Vagina (tissue), 2 donors: ENCODE measurements around the gene ZNF211. TPM values are rescaled to one million over a fixed set of nuclear protein-coding genes. Genes with fewer than 3 reads are reported as not detected.

Source experiments
- DNase-seq, 2 donors: peaks; one replicate each; pipeline ENCODE4 v3.0.0-alpha.2; 2017; ENCODE audit errors: extremely low spot score in 2 of 2
- H3K27ac ChIP-seq: fragments of 200-600 bp; sonication (generic); one replicate; pipeline ENCODE4 v1.5.1; 2019
- H3K27me3 ChIP-seq: fragments of 200-600 bp; sonication (generic); one replicate; pipeline ENCODE4 v1.5.1; 2019
- H3K36me3 ChIP-seq, 2 donors: fragments of 200-600 bp; sonication (generic); one replicate each; pipeline ENCODE4 v1.5.1; 2017 to 2019
- H3K4me1 ChIP-seq: fragments of 200-600 bp; sonication (generic); one replicate; pipeline ENCODE4 v1.5.1; 2019
- H3K4me3 ChIP-seq, 2 donors: fragments of 200-600 bp; sonication (generic); 1 replicate in 1 of 2; 2 replicates in 1 of 2; pipeline ENCODE4 v1.5.1; 2016 to 2019
- H3K9me3 ChIP-seq: fragments of 200-600 bp; sonication (generic); one replicate; pipeline ENCODE4 v1.5.1; 2019
- POLR2A ChIP-seq, 2 donors: fragments of 450-650 bp; IDR thresholded peaks; one replicate each; pipeline ENCODE4 v1.6.1; 2017; ENCODE audit warnings: antibody characterized with exemption in 2 of 2, mild to moderate bottlenecking in 2 of 2, moderate library complexity in 2 of 2
- POLR2AphosphoS5 ChIP-seq, 2 donors: sonication (generic); formaldehyde crosslinking; IDR thresholded peaks; one replicate each; pipeline ENCODE4 v1.9.0; 2017; ENCODE audit warnings: antibody characterized with exemption in 2 of 2, mild to moderate bottlenecking in 2 of 2, low read depth in 1 of 2; ENCODE audit not compliant: insufficient read depth in 1 of 2
- intact Hi-C: fragments of 100-400 bp; cut with DNase I; formaldehyde crosslinking; loops from one replicate; pipeline ENCODE4 v1.15.1; 2023
- total RNA-seq: library from RNA; depleted of rRNA; stranded (reverse); fragments of >200 nt; gene quantifications from one replicate; pipeline ENCODE4 v1.2.3, GENCODE V29; 2016
- TF ChIP-seq, protein P1 (sequence below), 3 experiments: fragments of 450-650 bp in 2 of 3; fragments of 200-600 bp in 1 of 3; sonication (generic) in 1 of 3; IDR thresholded peaks; one replicate each; pipeline ENCODE4 v1.5.1; 2017 to 2019; ENCODE audit warnings: antibody characterized with exemption in 3 of 3, mild to moderate bottlenecking in 2 of 3, moderate library complexity in 2 of 3

The ZNF211 gene
- total RNA-seq, 1 donor from 2014 or later: 7.1 TPM

DNA sequence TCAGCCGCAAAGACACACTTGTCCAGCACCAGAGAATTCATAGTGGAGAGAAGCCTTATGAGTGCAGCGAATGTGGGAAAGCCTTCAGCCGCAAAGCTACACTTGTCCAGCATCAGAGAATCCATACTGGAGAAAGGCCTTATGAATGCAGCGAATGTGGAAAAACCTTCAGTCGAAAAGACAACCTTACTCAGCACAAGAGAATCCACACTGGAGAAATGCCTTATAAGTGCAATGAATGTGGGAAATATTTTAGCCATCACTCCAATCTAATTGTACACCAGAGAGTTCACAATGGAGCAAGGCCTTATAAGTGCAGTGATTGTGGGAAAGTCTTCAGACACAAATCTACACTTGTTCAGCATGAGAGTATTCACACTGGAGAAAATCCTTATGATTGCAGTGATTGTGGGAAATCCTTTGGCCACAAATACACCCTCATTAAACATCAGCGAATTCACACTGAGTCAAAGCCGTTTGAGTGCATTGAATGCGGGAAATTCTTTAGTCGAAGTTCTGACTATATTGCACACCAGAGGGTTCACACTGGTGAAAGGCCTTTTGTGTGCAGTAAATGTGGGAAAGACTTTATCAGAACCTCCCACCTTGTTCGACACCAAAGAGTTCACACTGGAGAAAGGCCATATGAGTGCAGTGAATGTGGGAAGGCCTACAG is 12.2 kb upstream of the ZNF211 start:
- Histone ChIP-seq H3K27me3 (no peaks in the 10 kb centered on the region), H3K4me3 (no peak overlapping the region), H3K9me3 (peaks cover 85% of the 10 kb centered on the region), H3K36me3 (peaks cover 17 to 86% of the 10 kb centered on the region in 2 donors), H3K27ac (no peak overlapping the region), H3K4me1 (no peaks in the 10 kb centered on the region)
- intact Hi-C loops: no loop called here
- TF ChIP-seq, protein P1, sequence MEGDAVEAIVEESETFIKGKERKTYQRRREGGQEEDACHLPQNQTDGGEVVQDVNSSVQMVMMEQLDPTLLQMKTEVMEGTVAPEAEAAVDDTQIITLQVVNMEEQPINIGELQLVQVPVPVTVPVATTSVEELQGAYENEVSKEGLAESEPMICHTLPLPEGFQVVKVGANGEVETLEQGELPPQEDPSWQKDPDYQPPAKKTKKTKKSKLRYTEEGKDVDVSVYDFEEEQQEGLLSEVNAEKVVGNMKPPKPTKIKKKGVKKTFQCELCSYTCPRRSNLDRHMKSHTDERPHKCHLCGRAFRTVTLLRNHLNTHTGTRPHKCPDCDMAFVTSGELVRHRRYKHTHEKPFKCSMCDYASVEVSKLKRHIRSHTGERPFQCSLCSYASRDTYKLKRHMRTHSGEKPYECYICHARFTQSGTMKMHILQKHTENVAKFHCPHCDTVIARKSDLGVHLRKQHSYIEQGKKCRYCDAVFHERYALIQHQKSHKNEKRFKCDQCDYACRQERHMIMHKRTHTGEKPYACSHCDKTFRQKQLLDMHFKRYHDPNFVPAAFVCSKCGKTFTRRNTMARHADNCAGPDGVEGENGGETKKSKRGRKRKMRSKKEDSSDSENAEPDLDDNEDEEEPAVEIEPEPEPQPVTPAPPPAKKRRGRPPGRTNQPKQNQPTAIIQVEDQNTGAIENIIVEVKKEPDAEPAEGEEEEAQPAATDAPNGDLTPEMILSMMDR (IDR thresholded peaks at IDR 0.05): no peak
- TF ChIP-seq POLR2AphosphoS5 (IDR thresholded peaks at IDR 0.05; ENCODE audit: insufficient read depth in 1 of 2, low read depth in 1 of 2) (no peak), POLR2A (IDR thresholded peaks at IDR 0.05) (no peak)
- DNase-seq: peak in 1 of 2 donors; percentile 16

DNA sequence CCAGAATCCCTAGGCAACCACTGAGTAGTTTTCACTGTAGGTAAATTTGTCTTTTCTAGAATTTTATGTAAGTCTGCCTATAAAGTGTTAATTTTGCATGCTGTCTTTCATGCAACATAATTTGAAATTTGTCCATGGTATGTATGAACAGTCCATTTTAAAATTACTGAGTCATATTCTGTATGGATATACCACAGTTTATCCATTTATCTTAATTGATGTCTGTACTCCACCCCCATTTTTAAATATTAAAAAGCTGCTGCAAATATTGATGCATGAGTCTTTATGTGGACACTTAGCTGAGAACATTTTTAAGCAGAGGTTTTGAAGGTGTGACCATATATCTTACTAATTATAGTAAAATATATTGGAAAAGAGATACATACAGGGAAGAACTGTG is 9.9 kb upstream of the ZNF211 start:
- Histone ChIP-seq H3K4me3 (no peak overlapping the region), H3K27me3 (no peaks in the 10 kb centered on the region), H3K27ac (no peak overlapping the region), H3K4me1 (no peaks in the 10 kb centered on the region), H3K36me3 (peaks cover 12 to 63% of the 10 kb centered on the region in 2 donors), H3K9me3 (peaks cover 68% of the 10 kb centered on the region)
- no peak for DNase-seq
- intact Hi-C loops: no loop called here
- TF ChIP-seq, protein P1 (IDR thresholded peaks at IDR 0.05): no peak
- no peak for TF ChIP-seq POLR2AphosphoS5 (IDR thresholded peaks at IDR 0.05; ENCODE audit: insufficient read depth in 1 of 2, low read depth in 1 of 2)
- TF ChIP-seq POLR2A (IDR thresholded peaks at IDR 0.05): no peak

DNA sequence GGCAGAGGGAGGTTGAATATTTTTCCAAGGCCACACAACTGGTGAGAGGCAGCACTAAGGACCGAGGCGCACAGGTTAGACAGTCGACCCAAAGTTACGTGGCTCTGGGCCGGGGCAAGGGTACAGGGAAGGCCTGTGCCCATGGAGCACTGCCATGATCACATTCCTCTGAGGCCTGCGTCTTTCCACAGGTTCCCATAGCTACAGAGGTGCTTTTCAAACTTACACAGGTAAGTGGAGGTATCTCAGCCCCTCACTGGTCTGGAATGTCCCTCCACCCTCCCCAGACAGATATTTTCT is 814 bp downstream of the ZNF211 start:
- no peak for TF ChIP-seq POLR2A (IDR thresholded peaks at IDR 0.05)
- TF ChIP-seq, protein P1 (IDR thresholded peaks at IDR 0.05): no peak
- TF ChIP-seq POLR2AphosphoS5 (IDR thresholded peaks at IDR 0.05; ENCODE audit: insufficient read depth in 1 of 2, low read depth in 1 of 2): no peak
- intact Hi-C loops: no loop called here
- H3K27me3 ChIP-seq: no peaks in the 10 kb centered on the region
- peaks cover 24% of the 10 kb centered on the region for H3K9me3 ChIP-seq
- peak in 1 of 2 donors; percentile 49 for DNase-seq
- H3K27ac ChIP-seq: no peak overlapping the region
- peak overlapping the region; percentile 60 to 79 for H3K4me3 ChIP-seq
- peaks cover 11% of the 10 kb centered on the region for H3K4me1 ChIP-seq
- peaks cover 0 to 48% of the 10 kb centered on the region in 2 donors for H3K36me3 ChIP-seq

DNA sequence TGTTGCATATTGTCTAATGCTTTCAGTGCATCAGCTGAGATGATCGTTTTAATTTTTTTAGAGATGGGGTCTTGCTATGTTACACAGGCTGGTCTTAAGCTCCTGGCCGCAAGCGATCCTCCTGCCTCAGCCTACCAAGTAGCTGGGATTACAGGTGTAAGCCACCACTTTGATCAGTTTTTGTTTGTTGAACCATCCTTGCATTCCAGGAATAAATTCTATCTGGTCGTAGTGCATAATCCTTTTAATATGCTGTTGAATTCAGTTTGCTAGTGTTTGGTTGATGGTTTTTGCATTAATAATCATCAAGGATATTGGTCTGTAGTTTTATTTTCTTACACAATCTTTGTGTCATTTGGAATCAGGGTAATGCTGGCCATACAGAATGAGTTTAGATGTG is 4.4 kb downstream of the ZNF211 start:
- no peaks in the 10 kb centered on the region for H3K27me3 ChIP-seq
- H3K36me3 ChIP-seq: peaks cover 13 to 78% of the 10 kb centered on the region in 2 donors
- H3K4me1 ChIP-seq: peaks cover 11% of the 10 kb centered on the region
- H3K27ac ChIP-seq: no peak overlapping the region
- intact Hi-C loops: no loop called here
- no peak for TF ChIP-seq POLR2A (IDR thresholded peaks at IDR 0.05)
- TF ChIP-seq, protein P1 (IDR thresholded peaks at IDR 0.05): no peak
- no peak for TF ChIP-seq POLR2AphosphoS5 (IDR thresholded peaks at IDR 0.05; ENCODE audit: insufficient read depth in 1 of 2, low read depth in 1 of 2)
- DNase-seq: no peak
- no peak overlapping the region for H3K4me3 ChIP-seq
- H3K9me3 ChIP-seq: peaks cover 54% of the 10 kb centered on the region

DNA sequence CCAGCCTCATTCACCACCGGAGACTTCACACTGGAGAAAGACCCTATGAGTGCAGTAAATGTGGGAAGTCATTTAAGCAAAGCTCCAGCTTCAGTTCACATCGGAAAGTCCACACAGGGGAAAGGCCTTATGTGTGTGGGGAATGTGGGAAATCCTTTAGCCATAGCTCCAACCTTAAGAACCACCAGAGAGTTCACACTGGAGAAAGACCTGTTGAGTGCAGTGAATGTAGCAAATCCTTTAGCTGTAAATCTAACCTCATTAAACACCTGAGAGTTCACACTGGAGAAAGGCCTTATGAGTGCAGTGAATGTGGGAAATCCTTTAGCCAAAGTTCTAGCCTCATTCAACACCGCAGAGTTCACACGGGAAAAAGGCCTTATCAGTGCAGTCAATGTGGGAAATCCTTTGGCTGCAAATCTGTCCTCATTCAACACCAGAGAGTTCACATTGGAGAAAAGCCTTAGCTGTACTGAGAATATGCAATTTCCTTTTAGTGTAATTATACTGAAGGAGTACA is 8.8 kb downstream of the ZNF211 start:
- Histone ChIP-seq H3K9me3 (peaks cover 61% of the 10 kb centered on the region), H3K36me3 (peaks cover 13 to 64% of the 10 kb centered on the region in 2 donors), H3K4me3 (no peak overlapping the region), H3K4me1 (no peaks in the 10 kb centered on the region), H3K27ac (no peak overlapping the region), H3K27me3 (no peaks in the 10 kb centered on the region)
- no peak for TF ChIP-seq POLR2AphosphoS5 (IDR thresholded peaks at IDR 0.05; ENCODE audit: insufficient read depth in 1 of 2, low read depth in 1 of 2)
- TF ChIP-seq POLR2A (IDR thresholded peaks at IDR 0.05): no peak
- TF ChIP-seq, protein P1 (IDR thresholded peaks at IDR 0.05): no peak
- DNase-seq: peak in 1 of 2 donors; percentile 13
- intact Hi-C loops: no loop called here
